Posterior vena cava (tissue), 2 donors: ENCODE data around the gene CTF1. TPM values are rescaled to one million over a fixed set of nuclear protein-coding genes. Genes with fewer than 3 reads are reported as not detected.
"Not testable (repeated sequence)": the region's sequence is repeated elsewhere in the genome, so short reads cannot be mapped to it uniquely, and the experiment has no call there.

Source experiments
- DNase-seq: peaks from one replicate; pipeline ENCODE4 v3.0.0-alpha.2; 2020; ENCODE audit warnings: low spot score
- intact Hi-C, 2 donors: fragments of 100-400 bp; cut with DNase I; formaldehyde crosslinking; loops; one replicate each; pipeline versions ENCODE4 v1.14.1 to v1.14.2; 2022 to 2023
- long read RNA-seq, 2 donors: library from polyadenylated mRNA; unstranded; transcript quantifications; one replicate each; pipeline ENCODE4 v2.0.0, GENCODE V29; 2020 to 2021
- total RNA-seq, 2 donors: library from RNA; stranded (reverse); fragmentation: NEBNext Ultra II Directional; extraction: Animal tissue kit (Norgen Biotek cat#: 25700); gene quantifications; one replicate each; pipeline ENCODE4 v1.2.1, GENCODE V29; 2021
- donor health status: DM: yes; HTN: yes; CAD: no.
- donor health status: DM: yes; HTN: yes; CAD: no.

The CTF1 gene, protein sequence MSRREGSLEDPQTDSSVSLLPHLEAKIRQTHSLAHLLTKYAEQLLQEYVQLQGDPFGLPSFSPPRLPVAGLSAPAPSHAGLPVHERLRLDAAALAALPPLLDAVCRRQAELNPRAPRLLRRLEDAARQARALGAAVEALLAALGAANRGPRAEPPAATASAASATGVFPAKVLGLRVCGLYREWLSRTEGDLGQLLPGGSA
- total RNA-seq = 1 to 10 TPM; 5.0 to 5.2 TPM
- long read RNA-seq, donor 1, partial matches to known transcripts = 0 of 6 reads
- long read RNA-seq, donor 1, other reads (novel, unspliced or antisense) = 2 of 6 reads
- long read RNA-seq, donor 2 = 0 reads

- intact Hi-C loops = no loop called here
- DNase-seq = peak; percentile 89
Measured at GRCh38 chr16:30896261-30896888, at the start of gene CTF1. TSS of gene CTF1 (plus strand) at chr16:30896614. CDS start at chr16:30896644, 30 bp downstream.

- no peak for DNase-seq
- intact Hi-C loops = loop anchor here in 1 of 2 donors (5.0 kb wide), 1 partner anchor 55 kb away; no protein-coding TSS in a partner anchor
Measured at GRCh38 chr16:30846649-30847402, 49.6 kb upstream of the CTF1 start.

GRCh38 chr16:30850246-30850645 lies 46.2 kb upstream of the CTF1 start:
- DNase-seq = no peak
- intact Hi-C loops = no loop called here

DNA sequence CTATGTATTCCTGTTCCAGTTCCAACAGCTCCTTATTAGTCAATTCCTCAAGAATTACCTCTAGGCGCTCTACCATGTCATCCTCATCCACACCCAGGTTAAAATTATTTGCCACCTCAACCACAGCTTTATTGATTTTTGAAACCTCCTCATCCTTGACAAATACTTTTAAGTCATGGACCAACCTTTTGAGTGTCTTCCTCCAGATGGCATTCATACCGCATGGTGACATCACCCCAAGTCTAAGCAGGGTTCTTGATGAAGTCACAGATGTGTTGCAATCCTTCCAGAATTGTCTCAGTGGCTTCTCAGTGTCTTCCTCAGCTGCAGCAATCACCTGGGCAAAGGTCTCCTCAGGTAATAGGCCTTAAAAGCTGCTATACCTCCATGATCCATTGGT lies 42.7 kb upstream of the CTF1 start:
- intact Hi-C loops = no loop called here

GRCh38 chr16:30858111-30858495 lies 38.3 kb upstream of the CTF1 start:
- no peak for DNase-seq
- intact Hi-C loops = no loop called here

More for the DNA sequence above, 42.7 kb upstream of the CTF1 start:
- DNase-seq = no peak

DNA sequence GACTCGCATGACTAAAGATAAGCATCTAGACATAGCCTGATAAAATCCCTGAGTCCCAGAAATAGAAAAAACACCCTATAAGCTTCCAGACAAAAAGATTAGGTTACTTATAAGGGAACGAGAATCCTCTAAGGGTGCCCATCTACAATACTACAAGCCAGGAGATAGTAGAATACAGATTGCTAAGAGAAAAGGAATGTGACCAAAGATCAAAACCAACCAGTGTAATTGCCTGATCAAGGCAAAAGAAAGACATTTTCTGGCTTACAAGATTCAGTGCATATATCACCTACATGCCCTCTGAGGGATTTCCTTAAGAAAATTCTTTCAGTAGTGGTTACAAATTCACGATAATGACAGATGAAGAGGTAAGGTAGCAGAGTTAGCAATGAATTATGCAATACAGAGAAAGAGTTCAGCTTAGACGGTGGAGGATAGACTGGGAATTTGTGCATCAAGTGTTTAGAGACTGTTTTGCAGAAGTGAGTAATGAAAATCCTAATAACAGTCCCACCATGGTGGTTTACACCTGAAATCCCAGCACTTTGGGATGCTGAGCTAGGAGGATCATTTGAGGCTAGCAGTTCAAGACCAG lies 37.5 kb upstream of the CTF1 start:
- intact Hi-C loops = no loop called here
- DNase-seq = no peak

- DNase-seq = not testable (repeated sequence)
- intact Hi-C loops = loop anchor here (5.0 to 10.0 kb wide), 2 partner anchors 52 to 54 kb away; no protein-coding TSS in a partner anchor
Measured at GRCh38 chr16:30860729-30861128, 35.7 kb upstream of the CTF1 start.

GRCh38 chr16:30863178-30863577 lies 33.2 kb upstream of the CTF1 start:
- not testable (repeated sequence) for DNase-seq
- intact Hi-C loops = loop anchor here (5.0 to 10.0 kb wide), 2 partner anchors 49 to 52 kb away; no protein-coding TSS in a partner anchor

GRCh38 chr16:30866031-30866430 lies 30.4 kb upstream of the CTF1 start:
- DNase-seq = no peak
- intact Hi-C loops = loop anchor here in 1 of 2 donors (10.0 kb wide), 1 partner anchor 49 kb away; no protein-coding TSS in a partner anchor

DNA sequence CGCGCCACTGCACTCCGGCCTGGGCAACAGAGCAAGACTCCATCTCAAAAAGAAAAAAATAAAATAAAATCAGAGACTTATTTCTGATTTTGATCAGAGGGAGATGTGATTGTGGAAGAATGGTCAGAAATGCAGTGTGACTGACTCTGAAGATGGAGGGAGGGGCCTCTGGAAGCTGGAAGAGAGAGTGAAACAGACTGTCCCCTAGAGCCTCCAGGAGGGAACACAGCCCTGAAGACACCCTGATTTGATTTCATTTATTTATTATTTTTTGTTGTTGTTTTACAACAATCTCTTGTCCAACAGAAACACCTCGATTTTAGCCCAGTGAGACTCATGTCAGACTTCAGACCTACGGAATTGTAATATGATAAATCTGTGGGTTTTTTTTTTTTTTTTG lies 28.7 kb upstream of the CTF1 start:
- intact Hi-C loops = loop anchor here in 1 of 2 donors (10.0 kb wide), 1 partner anchor 47 kb away; no protein-coding TSS in a partner anchor
- DNase-seq = no peak

- peak; percentile 50 for DNase-seq
- intact Hi-C loops = no loop called here
Measured at GRCh38 chr16:30870904-30871303, 25.5 kb upstream of the CTF1 start.

DNA sequence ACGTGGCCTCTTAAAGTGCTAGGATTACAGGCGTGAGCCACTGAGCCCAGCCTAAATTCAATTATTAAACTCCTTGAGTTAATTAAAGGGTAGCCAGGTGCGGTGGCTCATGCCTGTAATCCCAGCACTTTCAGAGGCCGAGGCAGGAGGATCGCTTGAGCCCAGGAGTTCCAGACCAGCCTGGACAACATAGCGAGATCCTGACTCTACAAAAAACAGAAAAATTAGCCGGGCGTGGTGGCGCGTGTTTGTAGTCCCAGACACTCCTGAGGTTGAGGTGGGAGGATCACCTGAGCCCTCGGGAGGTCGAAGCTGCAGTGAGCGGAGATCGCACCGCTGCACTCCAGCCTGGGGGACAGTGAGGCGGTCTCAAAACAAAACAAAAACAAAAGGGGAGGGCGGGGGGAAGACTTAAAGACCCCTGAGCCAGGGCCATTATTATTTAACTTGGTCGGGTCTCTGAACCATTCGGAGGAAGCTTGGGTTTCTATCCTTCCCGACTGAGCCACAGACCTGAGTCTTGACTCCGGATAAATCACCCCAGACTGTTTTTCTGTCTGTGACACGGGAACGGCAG lies 22.1 kb upstream of the CTF1 start:
- DNase-seq = no peak
- intact Hi-C loops = no loop called here

DNA sequence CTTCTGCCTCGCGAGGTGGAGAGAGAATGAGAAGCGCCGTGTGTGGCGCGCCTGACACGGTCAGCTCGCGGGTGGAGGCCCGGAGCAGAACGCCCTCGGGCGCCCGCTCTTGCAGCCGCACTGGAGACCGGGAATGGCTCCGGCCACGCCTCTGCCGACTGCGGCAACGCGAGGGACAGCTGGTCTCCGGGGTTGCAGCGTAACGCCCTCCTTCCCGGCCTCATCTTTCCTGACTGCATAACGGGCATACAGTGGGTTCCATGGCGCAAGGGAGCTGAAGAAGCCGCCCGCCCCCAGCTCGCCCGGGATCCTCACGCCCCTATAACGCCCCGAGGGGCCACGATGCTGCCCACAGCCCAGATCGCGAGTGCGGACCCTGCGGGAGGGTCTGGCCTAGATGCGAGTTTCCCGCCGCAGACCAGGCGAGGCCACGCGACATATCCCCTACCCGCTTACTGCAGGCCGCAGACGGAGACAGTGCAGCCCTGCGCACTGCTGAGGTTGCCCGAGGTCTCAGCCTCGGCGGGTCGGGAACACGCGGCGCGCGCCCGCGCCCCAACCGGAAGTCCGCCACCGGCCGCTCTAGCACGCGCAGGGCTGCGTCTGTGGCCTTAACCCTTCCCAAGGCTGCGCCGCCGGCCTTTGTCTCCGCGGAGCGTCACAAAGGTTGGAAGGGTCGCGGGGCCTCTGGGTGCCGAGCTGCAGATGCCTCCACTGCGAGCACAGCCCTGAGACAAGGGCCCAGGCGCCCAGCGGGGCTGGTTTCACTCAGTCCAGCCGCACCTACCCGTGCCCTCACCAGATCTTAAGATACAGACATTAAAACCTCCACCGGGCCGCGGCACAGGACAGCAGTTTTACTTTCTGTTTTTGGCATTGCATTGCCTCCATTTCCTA lies 21.3 kb upstream of the CTF1 start:
- peak; percentile 98 for DNase-seq
- intact Hi-C loops = no loop called here

DNA sequence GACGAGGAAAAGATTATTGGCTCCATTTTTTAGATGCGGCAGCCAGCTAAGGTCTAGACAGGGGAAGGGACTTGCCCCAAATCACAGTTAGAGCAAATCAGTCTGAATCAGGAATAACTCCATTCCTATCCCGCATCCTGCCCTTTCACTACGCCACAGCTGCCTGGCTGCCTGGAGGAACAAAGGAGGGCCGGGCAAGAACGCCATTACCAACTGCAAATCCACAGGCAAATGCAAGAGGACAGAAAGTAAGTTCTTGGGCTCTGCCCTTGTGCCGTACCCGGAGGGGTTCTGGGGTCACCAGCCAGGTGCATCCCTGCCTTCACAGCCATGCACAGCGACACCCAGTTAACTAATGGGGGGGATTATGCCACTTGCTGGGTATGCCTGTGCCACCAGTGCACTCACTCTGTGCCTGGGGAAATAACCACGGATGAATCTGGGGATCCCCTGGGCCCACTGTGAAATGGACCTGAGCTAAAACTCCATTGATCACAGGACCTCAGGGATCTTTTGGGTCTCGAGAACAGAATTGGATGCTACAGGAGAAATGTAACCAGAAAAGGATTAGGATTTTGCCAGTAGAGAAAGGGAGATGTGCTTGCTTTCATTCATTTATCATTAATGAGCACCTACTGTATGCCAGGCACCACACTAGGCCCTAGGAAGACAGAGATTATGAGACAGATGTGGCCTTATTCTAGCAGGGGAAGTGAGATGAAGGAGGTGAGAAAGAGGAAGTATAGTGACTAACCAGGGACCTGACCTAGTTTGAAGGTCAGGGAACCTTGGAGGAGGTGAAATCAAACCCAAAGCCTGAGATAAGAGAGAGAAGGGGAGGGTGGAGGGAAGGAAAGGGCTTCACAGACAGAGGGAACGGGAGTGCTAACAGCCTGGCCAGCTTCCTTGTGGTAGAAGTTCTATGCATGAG lies 20.3 kb upstream of the CTF1 start:
- no peak for DNase-seq
- intact Hi-C loops = no loop called here

DNA sequence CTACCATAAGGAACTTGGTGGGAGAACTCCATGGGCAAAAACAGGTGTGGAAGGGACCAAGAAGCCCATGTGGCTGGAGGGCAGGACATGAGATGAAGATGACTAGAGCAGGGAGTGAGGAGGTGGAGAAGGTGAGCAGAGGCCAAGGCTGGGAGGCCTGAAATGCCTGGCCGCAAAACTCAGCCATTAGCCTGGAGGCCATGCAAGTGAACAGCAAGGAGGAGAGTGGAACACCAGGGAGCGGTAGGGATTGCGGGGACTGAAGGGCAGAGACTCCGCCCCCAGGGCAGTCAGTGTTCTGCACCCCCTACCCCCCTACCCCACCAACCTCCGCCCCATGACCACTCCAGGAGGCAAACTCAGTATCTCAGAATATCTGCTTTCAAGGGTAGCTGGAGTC lies 19.5 kb upstream of the CTF1 start:
- DNase-seq = no peak
- intact Hi-C loops = no loop called here

DNA sequence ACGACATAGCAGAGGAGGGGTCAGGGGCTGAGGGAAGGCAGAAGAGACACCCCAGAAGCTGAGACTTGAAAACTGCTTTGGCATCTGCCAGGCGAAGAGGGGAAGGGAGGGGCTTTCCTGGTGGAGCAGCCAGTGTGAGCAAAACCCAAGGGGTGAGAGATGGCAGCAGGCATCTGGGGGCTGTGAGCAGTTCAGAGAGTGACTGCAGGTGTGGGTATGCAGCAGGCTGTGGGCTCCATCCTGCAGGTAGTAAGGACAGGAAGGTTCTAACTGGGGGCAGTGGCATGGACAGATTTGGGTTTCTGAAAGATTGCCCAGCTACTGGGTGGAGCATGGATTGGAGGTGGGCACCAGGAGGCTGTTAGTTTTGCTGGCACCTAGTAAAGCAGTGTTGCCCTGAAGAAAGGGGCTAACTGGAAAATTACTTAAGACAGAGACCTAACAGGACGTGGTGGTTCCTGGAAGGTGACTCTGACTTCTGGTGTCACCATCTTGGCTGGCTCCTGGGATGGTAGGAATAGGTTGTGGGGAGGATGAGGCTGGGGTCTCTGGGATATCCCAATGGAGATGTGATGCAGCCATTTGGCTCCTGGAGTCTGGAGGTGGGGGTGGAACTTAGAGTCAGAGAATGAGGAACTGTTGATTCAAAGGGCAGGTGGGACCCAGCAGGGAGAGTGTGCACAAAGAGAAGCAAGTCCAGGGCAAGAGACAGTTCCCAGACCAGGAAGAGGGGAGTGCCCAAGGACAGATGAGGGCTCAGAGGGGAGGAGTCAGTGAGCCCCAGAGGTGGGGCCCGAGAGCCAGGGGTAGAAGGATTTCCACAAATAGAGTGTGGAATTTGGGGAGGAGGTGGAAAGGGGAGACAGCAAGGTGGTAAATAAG lies 13.7 kb upstream of the CTF1 start:
- intact Hi-C loops = no loop called here
- DNase-seq = no peak
